Breast epithelium (tissue), 4 donors: ENCODE measurements around the gene UBE3B. TPM values are rescaled to one million over a fixed set of nuclear protein-coding genes. Genes with fewer than 3 reads are reported as not detected.

Experiments used
- DNase-seq, 2 donors: peaks; one replicate each; pipeline ENCODE4 v3.0.0-alpha.2; 2019; ENCODE audit warnings: low spot score in 2 of 2
- H3K27ac ChIP-seq, 2 donors: fragments of 200-600 bp; sonication (generic) in 1 of 2; one replicate each; pipeline ENCODE4 v1.5.1; 2016 to 2019; ENCODE audit warnings: mild to moderate bottlenecking in 1 of 2
- H3K27me3 ChIP-seq, 2 donors: fragments of 200-600 bp; sonication (generic) in 1 of 2; one replicate each; pipeline versions ENCODE4 v1.5.1 to v1.6.0; 2017 to 2019; ENCODE audit warnings: control low read depth in 1 of 2, mild to moderate bottlenecking in 1 of 2
- H3K36me3 ChIP-seq: fragments of 200-600 bp; one replicate; pipeline ENCODE4 v1.5.1; 2019
- H3K4me1 ChIP-seq, 2 donors: fragments of 200-600 bp; sonication (generic); one replicate each; pipeline ENCODE4 v1.5.1; 2016 to 2019; ENCODE audit warnings: control low read depth in 1 of 2
- H3K4me3 ChIP-seq, 3 donors: fragments of 200-600 bp; sonication (generic); 1 replicate in 2 of 3; 2 replicates in 1 of 3; pipeline ENCODE4 v1.5.1; 2016 to 2019; ENCODE audit warnings: mild to moderate bottlenecking in 3 of 3, moderate library complexity in 2 of 3
- H3K9me3 ChIP-seq, 2 donors: fragments of 200-600 bp; sonication (generic) in 1 of 2; one replicate each; pipeline ENCODE4 v1.5.1; 2016 to 2019; ENCODE audit warnings: control low read depth in 1 of 2
- CTCF ChIP-seq, 3 donors: fragments of 450-650 bp; IDR thresholded peaks; one replicate each; pipeline ENCODE4 v1.5.1; 2016 to 2017; ENCODE audit warnings: antibody characterized with exemption in 3 of 3, mild to moderate bottlenecking in 3 of 3, moderate library complexity in 3 of 3
- POLR2A ChIP-seq: fragments of 450-650 bp; IDR thresholded peaks from one replicate; pipeline ENCODE4 v1.6.1; 2016; ENCODE audit warnings: antibody characterized with exemption, mild to moderate bottlenecking, moderate library complexity
- POLR2AphosphoS5 ChIP-seq, 3 donors: sonication (generic); formaldehyde crosslinking; IDR thresholded peaks; one replicate each; pipeline ENCODE4 v1.6.1; 2017; ENCODE audit warnings: antibody characterized with exemption in 3 of 3
- intact Hi-C: fragments of 100-400 bp; cut with DNase I; formaldehyde crosslinking; loops from one replicate; pipeline ENCODE4 v1.15.1; 2023; ENCODE audit warnings: low total_unique reads
- total RNA-seq, 3 donors: library from RNA; depleted of rRNA; stranded (reverse); fragments of >200 nt; gene quantifications; one replicate each; pipeline ENCODE4 v1.1.0, GENCODE V29; 2016

UBE3B gene
- total RNA-seq, 3 donors from 2014 or later: 34.7 to 54.7 (median 47.7) TPM

GRCh38 chr12:109518820-109519665 is 41.6 kb downstream of the UBE3B start:
- Histone ChIP-seq H3K4me3 (no peak overlapping the region), H3K4me1 (no peaks in the 10 kb centered on the region), H3K36me3 (peaks cover 12% of the 10 kb centered on the region), H3K27me3 (no peaks in the 10 kb centered on the region), H3K27ac (peak overlapping the region in 1 of 2 donors; percentile 68), H3K9me3 (no peaks in the 10 kb centered on the region)
- peak in 1 of 2 donors; percentile 3 for DNase-seq
- intact Hi-C loops: no loop called here
- TF ChIP-seq POLR2A: no peak
- no peak for TF ChIP-seq POLR2AphosphoS5 (IDR thresholded peaks at IDR 0.05)
- peak in 2 of 3 donors; percentile 64 to 67 for TF ChIP-seq CTCF (IDR thresholded peaks at IDR 0.05)

GRCh38 chr12:109519787-109520186 is 42.4 kb downstream of the UBE3B start:
- DNase-seq: peak in 1 of 2 donors; percentile 12
- Histone ChIP-seq H3K4me3 (no peak overlapping the region), H3K4me1 (no peaks in the 10 kb centered on the region), H3K27ac (peak overlapping the region in 1 of 2 donors; percentile 68), H3K9me3 (no peaks in the 10 kb centered on the region), H3K27me3 (no peaks in the 10 kb centered on the region), H3K36me3 (peaks cover 9% of the 10 kb centered on the region)
- TF ChIP-seq CTCF (IDR thresholded peaks at IDR 0.05) (no peak), POLR2AphosphoS5 (IDR thresholded peaks at IDR 0.05) (no peak), POLR2A (no peak)
- intact Hi-C loops: no loop called here

DNA sequence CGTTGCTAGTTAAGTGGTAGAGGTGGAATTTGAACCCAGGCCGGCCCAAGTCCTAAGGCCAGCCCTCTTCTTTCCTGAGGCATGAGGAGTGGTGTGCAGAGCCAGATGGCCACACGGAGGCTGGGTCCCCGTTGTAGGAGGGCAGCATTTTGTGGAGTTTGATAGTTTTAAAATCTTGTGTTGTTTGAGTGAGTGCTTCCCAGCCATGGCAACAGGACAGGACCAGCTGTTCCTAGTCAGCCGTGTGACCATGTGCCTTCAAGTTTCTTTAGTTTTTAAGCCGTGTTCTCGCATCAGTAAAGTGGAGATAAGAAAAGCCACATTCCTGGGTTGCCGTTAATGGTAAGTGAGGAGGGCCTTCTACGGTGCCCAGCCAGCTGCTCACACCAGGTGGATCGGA is 44.4 kb downstream of the UBE3B start:
- intact Hi-C loops: no loop called here
- Histone ChIP-seq H3K4me3 (no peak overlapping the region), H3K9me3 (no peaks in the 10 kb centered on the region), H3K27ac (no peak overlapping the region), H3K4me1 (no peaks in the 10 kb centered on the region), H3K36me3 (peaks cover 5% of the 10 kb centered on the region), H3K27me3 (no peaks in the 10 kb centered on the region)
- TF ChIP-seq POLR2AphosphoS5 (IDR thresholded peaks at IDR 0.05) (no peak), CTCF (IDR thresholded peaks at IDR 0.05) (no peak), POLR2A (no peak)
- DNase-seq: peak in 1 of 2 donors; percentile 27

GRCh38 chr12:109523071-109523470 is 45.6 kb downstream of the UBE3B start:
- Histone ChIP-seq H3K27ac (no peak overlapping the region), H3K4me1 (no peaks in the 10 kb centered on the region), H3K4me3 (no peak overlapping the region), H3K27me3 (no peaks in the 10 kb centered on the region), H3K9me3 (no peaks in the 10 kb centered on the region), H3K36me3 (peaks cover 4% of the 10 kb centered on the region)
- intact Hi-C loops: no loop called here
- DNase-seq: no peak
- no peak for TF ChIP-seq CTCF (IDR thresholded peaks at IDR 0.05)
- TF ChIP-seq POLR2AphosphoS5 (IDR thresholded peaks at IDR 0.05): no peak
- no peak for TF ChIP-seq POLR2A

DNA sequence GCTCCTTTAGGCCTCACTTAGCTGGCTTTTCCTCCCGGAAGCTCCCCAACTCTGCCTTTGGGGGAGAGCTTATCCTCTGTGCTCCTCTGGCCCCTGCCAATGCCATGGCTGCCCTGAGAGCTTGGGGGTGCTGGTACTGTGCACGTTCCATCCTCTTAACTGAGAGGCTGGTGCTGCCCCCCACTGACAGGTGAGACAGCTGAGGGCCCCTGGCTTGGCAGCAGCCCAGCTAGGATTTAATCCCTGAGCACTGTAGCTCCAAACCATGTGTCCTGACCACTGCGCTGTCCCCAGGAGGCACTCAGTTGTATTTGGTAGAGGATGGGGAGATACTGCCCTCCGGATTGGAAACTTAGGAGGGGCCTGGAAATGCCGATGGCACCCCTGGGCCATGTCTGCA is 46.1 kb downstream of the UBE3B start:
- Histone ChIP-seq H3K9me3 (no peaks in the 10 kb centered on the region), H3K4me1 (no peaks in the 10 kb centered on the region), H3K27ac (no peak overlapping the region), H3K27me3 (no peaks in the 10 kb centered on the region), H3K4me3 (no peak overlapping the region), H3K36me3 (peaks cover 4% of the 10 kb centered on the region)
- no peak for DNase-seq
- TF ChIP-seq CTCF (IDR thresholded peaks at IDR 0.05) (no peak), POLR2AphosphoS5 (IDR thresholded peaks at IDR 0.05) (no peak), POLR2A (no peak)
- intact Hi-C loops: no loop called here
